Lower leg skin (tissue), 3 donors: ENCODE measurements around the gene TXNDC16.

Experiments
- CTCF ChIP-seq, 3 donors: fragments of 450-650 bp; IDR thresholded peaks; one replicate each; pipeline ENCODE4 v1.5.1; 2016; ENCODE audit warnings: antibody characterized with exemption in 3 of 3, mild to moderate bottlenecking in 3 of 3, moderate library complexity in 2 of 3
- POLR2A ChIP-seq, 2 donors: fragments of 450-650 bp; IDR thresholded peaks; one replicate each; pipeline ENCODE4 v1.6.1; 2016 to 2017; ENCODE audit warnings: antibody characterized with exemption in 2 of 2, mild to moderate bottlenecking in 1 of 2, moderate library complexity in 1 of 2

DNA sequence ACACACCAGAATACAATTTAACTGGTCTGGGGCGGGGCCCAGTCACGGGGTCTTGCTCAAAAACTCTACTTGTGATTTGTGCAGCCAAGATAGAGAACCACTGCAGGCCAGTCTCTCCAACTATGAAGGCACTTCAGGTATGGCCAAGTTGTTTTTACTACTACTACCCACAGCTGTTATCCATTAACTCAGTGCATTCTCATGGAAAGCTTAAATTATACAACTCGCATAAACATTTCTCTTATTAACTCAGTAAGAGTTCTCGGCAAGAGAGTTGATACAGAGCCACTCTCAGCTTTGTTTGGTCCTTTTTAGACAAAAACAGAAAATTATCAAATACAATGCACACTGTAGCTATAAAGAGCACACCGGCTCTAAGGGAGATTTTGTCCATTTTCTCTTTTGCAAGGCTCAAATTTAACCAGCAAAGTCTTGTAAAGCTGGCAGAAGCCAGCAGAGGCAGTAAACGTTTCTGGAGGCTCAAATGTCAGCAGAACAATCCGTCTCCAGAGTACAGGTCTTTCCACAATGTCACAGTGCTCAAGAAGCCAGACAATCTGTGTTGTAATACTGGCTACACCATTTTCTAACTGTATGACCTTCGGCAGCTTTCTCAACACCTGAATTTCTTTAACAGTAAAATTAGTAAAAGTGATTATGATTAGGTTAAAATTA is 152.2 kb downstream of the TXNDC16 start:
- no peak for TF ChIP-seq CTCF (IDR thresholded peaks at IDR 0.05)
- no peak for TF ChIP-seq POLR2A (IDR thresholded peaks at IDR 0.05)
